Trophoblast cell (in vitro differentiated cells and primary cell): ENCODE results near the gene TEX19.
"Not testable (repeated sequence)": the region's sequence is repeated elsewhere in the genome, so short reads cannot be mapped to it uniquely, and the experiment has no call there.

Source experiments
- DNase-seq, 2 donors: peaks; one replicate each; pipeline ENCODE4 v3.0.0-alpha.2; 2016
- H2AFZ ChIP-seq: 2 replicates; pipeline ENCODE4 v1.6.1; 2013; ENCODE audit warnings: low read length, moderate library complexity, mild to moderate bottlenecking; ENCODE audit not compliant: insufficient read depth, poor library complexity
- H2AK5ac ChIP-seq: 2 replicates; pipeline ENCODE4 v1.6.1; 2013; ENCODE audit warnings: mild to moderate bottlenecking, low read length
- H2BK120ac ChIP-seq: 2 replicates; pipeline ENCODE4 v1.6.1; 2013; ENCODE audit warnings: low read length, mild to moderate bottlenecking, moderate library complexity; ENCODE audit not compliant: insufficient read depth, poor library complexity
- H2BK12ac ChIP-seq: 2 replicates; pipeline ENCODE4 v1.6.1; 2013; ENCODE audit warnings: mild to moderate bottlenecking, low read length, moderate library complexity
- H2BK5ac ChIP-seq: 2 replicates; pipeline ENCODE4 v1.6.1; 2013; ENCODE audit warnings: low read length, low read depth, moderate library complexity, mild to moderate bottlenecking; ENCODE audit not compliant: poor library complexity
- H3K14ac ChIP-seq: 2 replicates; pipeline ENCODE4 v1.6.1; 2013; ENCODE audit warnings: mild to moderate bottlenecking, low read length
- H3K18ac ChIP-seq: 2 replicates; pipeline ENCODE4 v1.6.1; 2013; ENCODE audit warnings: mild to moderate bottlenecking, low read length
- H3K23ac ChIP-seq: 2 replicates; pipeline ENCODE4 v1.6.1; 2013; ENCODE audit warnings: low read length
- H3K27ac ChIP-seq: 2 replicates; pipeline ENCODE4 v1.5.1; 2013; ENCODE audit warnings: low read depth, mild to moderate bottlenecking, inconsistent platforms, low read length, moderate library complexity
- H3K27me3 ChIP-seq: 2 replicates; pipeline ENCODE4 v1.6.1; 2013; ENCODE audit warnings: inconsistent platforms, mild to moderate bottlenecking, low read length, moderate library complexity; ENCODE audit not compliant: insufficient read depth
- H3K36me3 ChIP-seq, 2 experiments: 1 replicate in 1 of 2; 2 replicates in 1 of 2; pipeline ENCODE4 v1.6.1; 2013; ENCODE audit warnings: low read length in 2 of 2, mild to moderate bottlenecking in 2 of 2, moderate library complexity in 1 of 2; ENCODE audit not compliant: insufficient read depth in 2 of 2, control insufficient read depth in 1 of 2
- H3K4ac ChIP-seq: 2 replicates; pipeline ENCODE4 v1.6.1; 2013; ENCODE audit warnings: low read depth, mild to moderate bottlenecking, low read length, moderate library complexity
- H3K4me1 ChIP-seq, 2 experiments: 1 replicate in 1 of 2; 2 replicates in 1 of 2; pipeline ENCODE4 v1.6.1; 2013; ENCODE audit warnings: low read length in 2 of 2, mild to moderate bottlenecking in 2 of 2, moderate library complexity in 1 of 2; ENCODE audit not compliant: insufficient read depth in 2 of 2, control insufficient read depth in 1 of 2
- H3K4me2 ChIP-seq: 2 replicates; pipeline ENCODE4 v1.6.1; 2013; ENCODE audit warnings: inconsistent platforms, mild to moderate bottlenecking, low read length, moderate library complexity
- H3K4me3 ChIP-seq: 2 replicates; pipeline ENCODE4 v1.5.1; 2013; ENCODE audit warnings: mild to moderate bottlenecking, low read depth, low read length, inconsistent platforms
- H3K79me1 ChIP-seq: one replicate; pipeline ENCODE4 v1.6.1; 2013; ENCODE audit warnings: low read length
- H3K79me2 ChIP-seq: 2 replicates; pipeline ENCODE4 v1.6.1; 2013; ENCODE audit warnings: low read length, mild to moderate bottlenecking; ENCODE audit not compliant: control insufficient read depth, insufficient read depth, poor library complexity
- H3K9ac ChIP-seq: 2 replicates; pipeline ENCODE4 v1.6.1; 2013; ENCODE audit warnings: mild to moderate bottlenecking, low read length
- H3K9me3 ChIP-seq: 2 replicates; pipeline ENCODE4 v1.6.1; 2013; ENCODE audit warnings: low read depth, mild to moderate bottlenecking, control low read depth, inconsistent platforms, low read length; ENCODE audit not compliant: insufficient read depth
- H4K12ac ChIP-seq: 2 replicates; pipeline ENCODE4 v1.6.1; 2013; ENCODE audit warnings: low read depth, mild to moderate bottlenecking, low read length, moderate library complexity
- H4K8ac ChIP-seq: 2 replicates; pipeline ENCODE4 v1.6.1; 2013; ENCODE audit warnings: low read depth, mild to moderate bottlenecking, low read length, moderate library complexity
- H4K91ac ChIP-seq: one replicate; pipeline ENCODE4 v1.6.1; 2013; ENCODE audit warnings: low read depth, mild to moderate bottlenecking, low read length, moderate library complexity
- WGBS: extraction: QIAGEN DNeasy Blood & Tissue Kit; methylation state at CpG from one replicate; pipeline ENCODE4 v1.1.7; 2013; ENCODE audit warnings: missing lambda C conversion rate; ENCODE audit not compliant: insufficient read length, insufficient coverage; ENCODE audit errors: extremely low coverage; 5-methylcytosine and 5-hydroxymethylcytosine counted together

Gene TEX19

DNA sequence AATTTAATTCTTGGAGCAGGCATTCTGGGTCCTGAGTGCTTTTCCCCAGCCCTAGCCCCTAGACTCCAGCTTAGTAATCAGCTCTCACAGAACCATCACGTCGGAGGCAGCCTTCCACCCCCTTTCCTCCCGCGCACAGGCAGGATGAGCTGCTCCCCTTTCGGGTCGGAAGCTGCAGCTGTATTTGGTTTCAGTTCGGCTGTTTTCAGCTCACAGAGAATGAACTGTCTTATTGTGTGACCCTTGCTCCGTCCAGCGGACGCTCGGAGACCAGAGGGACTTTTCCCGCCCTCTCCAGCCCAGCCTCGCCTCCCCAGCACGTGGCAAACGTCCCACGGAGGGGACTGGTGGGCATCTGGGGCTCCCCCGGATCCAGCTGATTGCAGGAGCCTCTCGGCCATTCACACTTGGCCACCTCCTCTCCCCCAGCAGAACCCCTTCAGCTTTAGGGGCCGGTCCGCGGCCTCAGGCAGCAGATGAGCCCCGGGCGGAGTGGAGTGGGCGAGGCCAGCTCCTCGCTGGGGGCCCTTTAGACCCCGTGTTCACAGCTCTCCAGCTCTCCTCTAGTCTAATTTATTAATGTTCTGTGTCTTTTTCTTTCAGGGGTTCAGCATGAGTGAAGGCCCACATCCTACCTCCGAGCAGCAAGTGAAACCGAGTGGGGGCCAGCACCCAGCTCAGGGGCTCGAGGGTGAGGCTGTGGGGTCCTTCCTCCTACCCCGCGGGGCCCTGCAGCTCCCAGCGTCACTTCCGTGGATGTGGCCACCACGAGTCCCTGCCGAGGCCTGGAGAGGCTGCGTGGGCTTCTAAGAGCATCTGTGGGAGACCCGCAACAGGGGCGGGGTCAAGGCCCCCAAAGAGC lies 11.7 kb downstream of the TEX19 start:
- H4K91ac ChIP-seq = no peak overlapping the region
- H3K23ac ChIP-seq = no peak overlapping the region
- H3K79me1 ChIP-seq = no peaks in the 10 kb centered on the region
- no peak overlapping the region for H3K14ac ChIP-seq
- no peak overlapping the region for H4K8ac ChIP-seq
- H3K4ac ChIP-seq = no peak overlapping the region
- peaks cover 25% of the 10 kb centered on the region for H3K27me3 ChIP-seq
- H2AFZ ChIP-seq = peak overlapping the region; percentile 2
- H3K36me3 ChIP-seq = no peaks in the 10 kb centered on the region
- H4K12ac ChIP-seq = no peak overlapping the region
- H3K18ac ChIP-seq = no peak overlapping the region
- H3K9me3 ChIP-seq = peaks cover 25% of the 10 kb centered on the region
- peaks cover 2 to 3% of the 10 kb centered on the region in 2 experiments for H3K4me1 ChIP-seq
- no peak overlapping the region for H2BK12ac ChIP-seq
- H3K79me2 ChIP-seq = no peaks in the 10 kb centered on the region
- no peak overlapping the region for H3K27ac ChIP-seq
- no peak overlapping the region for H3K9ac ChIP-seq
- no peak for DNase-seq
- H2BK120ac ChIP-seq = no peak overlapping the region
- H3K4me3 ChIP-seq = no peak overlapping the region
- no peak overlapping the region for H2AK5ac ChIP-seq
- no peak overlapping the region for H3K4me2 ChIP-seq
- H2BK5ac ChIP-seq = no peak overlapping the region
- WGBS = no CpG with 5 or more reads among the region's 38 CpGs

DNA sequence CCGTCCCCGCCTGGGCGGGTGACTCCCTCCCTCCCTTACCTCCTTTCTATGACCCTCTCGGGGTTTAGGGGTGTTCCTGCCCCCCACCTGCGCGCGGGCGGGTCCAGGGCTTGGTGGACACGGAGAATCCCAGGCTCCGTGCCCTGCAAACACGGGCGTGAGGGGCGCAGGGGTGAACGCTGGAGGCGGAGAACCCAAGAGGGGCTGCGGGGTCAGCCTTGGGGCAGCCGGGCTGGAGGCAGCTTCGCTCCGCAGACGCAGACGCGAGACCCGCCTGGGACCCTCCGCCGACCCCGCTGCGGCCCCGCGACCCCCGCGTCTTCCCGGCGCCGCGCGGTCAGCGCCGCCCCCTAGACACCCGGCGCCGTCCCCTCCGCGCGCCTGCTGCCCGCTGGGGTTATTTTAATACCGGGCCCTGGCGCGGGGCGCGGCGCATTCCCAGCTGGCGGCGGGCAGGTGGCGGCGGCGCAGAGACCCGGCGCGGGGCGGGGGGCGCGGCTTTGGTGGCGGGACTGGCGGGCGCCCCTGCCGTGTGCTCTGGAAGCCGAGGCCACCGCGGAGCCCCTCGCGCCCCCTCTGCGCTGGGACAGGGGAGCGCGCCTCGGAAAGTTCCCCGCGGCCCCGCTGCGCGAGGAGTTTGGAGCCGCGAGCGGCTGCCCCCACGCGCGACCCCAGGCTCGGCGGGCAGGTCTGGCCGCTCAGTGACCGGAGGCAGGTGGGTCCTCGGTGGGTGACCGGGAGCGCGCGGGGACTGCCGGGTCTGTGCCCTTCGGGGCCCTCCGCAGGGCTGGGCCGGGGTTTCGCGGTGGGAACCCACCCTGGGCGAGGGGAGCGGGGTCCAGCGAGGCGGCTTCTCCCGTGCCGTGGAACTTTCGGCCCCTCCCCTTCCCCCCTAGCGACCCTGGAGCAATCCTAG lies 12.5 kb downstream of the TEX19 start, which contains the start of gene UTS2R:
UTS2R (plus strand) TSS at position 433 of the 916 bp plus-strand sequence. CDS start 2,560 bp downstream, outside the sequence.
- H3K18ac ChIP-seq = no peak within 1 kb of the TSS
- no peak within 1 kb of the TSS for H2AK5ac ChIP-seq
- H2AFZ ChIP-seq = peak within 1 kb of the TSS; percentile 2
- no peak within 1 kb of the TSS for H3K23ac ChIP-seq
- no peak within 1 kb of the TSS for H4K91ac ChIP-seq
- no peak within 1 kb of the TSS for H2BK5ac ChIP-seq
- H3K4ac ChIP-seq = no peak within 1 kb of the TSS
- peaks cover 2 to 3% of the 10 kb centered on the region in 2 experiments for H3K4me1 ChIP-seq
- no peak within 1 kb of the TSS for H3K14ac ChIP-seq
- no CpG with 5 or more reads among the region's 109 CpGs for WGBS
- H4K8ac ChIP-seq = no peak within 1 kb of the TSS
- H3K9me3 ChIP-seq = peaks cover 28% of the 10 kb centered on the region
- H2BK12ac ChIP-seq = no peak within 1 kb of the TSS
- H4K12ac ChIP-seq = no peak within 1 kb of the TSS
- H3K4me3 ChIP-seq = peak within 1 kb of the TSS; percentile 9
- no peak within 1 kb of the TSS for H3K27ac ChIP-seq
- no peak within 1 kb of the TSS for H2BK120ac ChIP-seq
- peak within 1 kb of the TSS; percentile 48 for H3K4me2 ChIP-seq
- no peak for DNase-seq
- H3K9ac ChIP-seq = no peak within 1 kb of the TSS
- H3K79me2 ChIP-seq = no peaks in the 10 kb centered on the region
- peaks cover 25% of the 10 kb centered on the region for H3K27me3 ChIP-seq
- no peaks in the 10 kb centered on the region for H3K79me1 ChIP-seq
- H3K36me3 ChIP-seq = no peaks in the 10 kb centered on the region

DNA sequence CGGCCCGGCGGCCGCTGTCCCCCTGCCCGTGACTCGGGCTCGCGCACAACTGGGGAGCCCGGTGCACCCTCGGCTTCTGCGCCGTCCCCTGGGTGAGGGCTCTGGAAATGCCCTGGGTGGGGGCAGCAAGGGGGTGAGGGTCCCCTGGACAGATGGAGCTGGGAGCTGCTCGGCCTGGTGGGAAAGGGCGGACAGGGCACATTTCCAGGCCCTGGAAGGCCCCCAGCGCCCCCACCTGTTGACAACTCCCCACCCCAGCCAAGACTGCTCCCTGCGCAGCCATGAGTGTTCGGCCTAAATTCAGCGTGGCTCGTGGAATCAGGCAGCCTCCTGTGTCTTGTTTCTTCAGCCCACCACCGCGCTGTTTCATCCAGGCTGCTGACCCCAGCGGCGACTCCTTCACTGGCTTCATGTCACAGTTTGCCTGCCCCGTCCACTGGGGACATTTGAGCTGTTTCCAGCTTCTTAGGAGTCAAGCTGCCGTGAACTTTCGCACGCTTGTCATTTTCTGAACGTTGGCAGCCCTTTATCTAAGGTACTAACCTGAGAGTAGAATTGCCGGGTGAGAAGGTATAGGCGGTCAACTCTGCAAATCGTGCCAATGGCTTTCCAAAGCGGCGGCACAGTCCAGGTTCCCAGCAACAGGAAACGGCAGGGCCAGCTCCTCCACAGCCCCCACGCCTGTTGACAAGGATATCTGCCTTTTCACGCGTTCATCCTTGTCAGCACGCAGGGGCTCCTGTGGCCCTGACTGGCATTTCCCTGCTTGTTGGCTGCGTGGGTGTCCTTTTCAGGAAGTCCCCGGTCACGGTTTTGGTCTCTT lies 13.4 kb downstream of the TEX19 start:
- Histone ChIP-seq H3K18ac (no peak overlapping the region), H3K23ac (no peak overlapping the region), H2AK5ac (no peak overlapping the region), H3K36me3 (no peaks in the 10 kb centered on the region), H4K12ac (no peak overlapping the region), H3K27me3 (peaks cover 25% of the 10 kb centered on the region), H3K79me2 (no peaks in the 10 kb centered on the region), H3K4me3 (peak overlapping the region; percentile 9), H3K79me1 (no peaks in the 10 kb centered on the region), H3K9ac (no peak overlapping the region), H3K4ac (no peak overlapping the region), H2BK12ac (no peak overlapping the region), H4K8ac (no peak overlapping the region), H3K4me2 (no peak overlapping the region), H3K27ac (no peak overlapping the region), H3K4me1 (peaks cover 2 to 3% of the 10 kb centered on the region in 2 experiments), H3K9me3 (peaks cover 28% of the 10 kb centered on the region), H2BK120ac (no peak overlapping the region), H2BK5ac (no peak overlapping the region), H2AFZ (no peak overlapping the region), H3K14ac (no peak overlapping the region), H4K91ac (no peak overlapping the region)
- no CpG with 5 or more reads among the region's 41 CpGs for WGBS
- peak in 1 of 2 donors; percentile 27 for DNase-seq

DNA sequence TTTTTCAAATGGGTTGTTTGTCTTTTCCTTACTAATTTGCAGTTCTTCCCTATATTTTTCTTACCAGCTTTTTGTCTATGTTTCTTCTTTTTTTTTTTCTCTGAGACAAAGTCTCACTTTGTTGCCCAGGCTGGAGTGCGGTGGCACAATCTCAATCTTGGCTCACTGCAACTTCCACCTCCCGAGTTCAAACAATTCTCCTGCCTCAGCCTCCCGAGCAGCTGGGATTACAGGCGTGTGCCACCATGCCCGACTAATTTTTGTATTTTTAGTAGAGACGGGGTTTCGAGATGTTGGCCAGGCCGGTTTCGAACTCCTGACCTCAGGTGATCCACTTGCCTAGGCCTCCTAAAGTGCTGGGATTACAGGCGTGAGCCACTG lies 14.0 kb downstream of the TEX19 start:
- Histone ChIP-seq H3K27me3 (peaks cover 25% of the 10 kb centered on the region), H3K9me3 (peaks cover 28% of the 10 kb centered on the region)
- H2BK12ac ChIP-seq, H4K12ac ChIP-seq, DNase-seq, H3K4me3 ChIP-seq, H3K14ac ChIP-seq, H2BK5ac ChIP-seq, H3K36me3 ChIP-seq, H4K8ac ChIP-seq, H3K79me1 ChIP-seq, H3K4me2 ChIP-seq, H3K18ac ChIP-seq, H3K23ac ChIP-seq, H2AFZ ChIP-seq, H4K91ac ChIP-seq, H3K9ac ChIP-seq, H2BK120ac ChIP-seq, H2AK5ac ChIP-seq, H3K27ac ChIP-seq, H3K4me1 ChIP-seq, H3K4ac ChIP-seq, H3K79me2 ChIP-seq: not testable (repeated sequence)
- WGBS = no CpG with 5 or more reads among the region's 10 CpGs
